GM12878 (cell line): ENCODE data around the gene NPC1. TPM values are rescaled to one million over a fixed set of nuclear protein-coding genes. Genes with fewer than 3 reads are reported as not detected.

Source experiments
- ATAC-seq: fragments of 200-7000 bp; cut with Tn5 transposase; 3 replicates; pipeline ENCODE4 v1.9.1; 2020; ENCODE audit warnings: mild to moderate bottlenecking, moderate library complexity
- Bru-seq: library from RNA; stranded (reverse); fragments of 400-500 nt; gene quantifications from one replicate; lab custom pipeline; 2021; lab: Mats Ljungman, UMichigan
- BruChase-seq, 2 experiments: library from RNA; stranded (reverse); fragments of 400-500 nt; gene quantifications; one replicate each; lab custom pipeline; 2021; lab: Mats Ljungman, UMichigan
- BruUV-seq: library from RNA; stranded (reverse); fragments of 400-500 nt; replicated peaks from 2 replicates; lab custom pipeline; 2021; lab: Mats Ljungman, UMichigan
- CTCF ChIA-PET: fragments of 300-600 bp; sonication (Branson Sonifier 250); formaldehyde crosslinking; extraction: SDS; loops from one replicate; lab custom pipeline; 2021; ENCODE audit warnings: inconsistent platforms; lab: Yijun Ruan, JAX
- POLR2A ChIA-PET: fragments of 350-600 bp; formaldehyde crosslinking; extraction: SDS; loops from one replicate; lab custom pipeline; 2021; ENCODE audit warnings: inconsistent platforms; lab: Charles Lee
- RAD21 ChIA-PET: fragments of 300-600 bp; sonication (Branson Sonifier 250); formaldehyde crosslinking; loops from one replicate; lab custom pipeline; 2023; ENCODE audit warnings: antibody characterized with exemption; ENCODE audit not compliant: unreplicated experiment; lab: Charles Lee
- SMC1A ChIA-PET: fragments of 300-600 bp; sonication (Branson Sonifier 250); formaldehyde crosslinking; loops from one replicate; lab custom pipeline; 2023; ENCODE audit not compliant: unreplicated experiment, uncharacterized antibody; lab: Charles Lee
- DNase-seq: peaks from one replicate; pipeline ENCODE4 v3.0.0-alpha.2; 2011; ENCODE audit warnings: low read depth, low spot score
- FAIRE-seq: peaks from 3 replicates; lab custom pipeline; 2011; peaks lifted over from hg19 to GRCh38; lab: Jason Lieb, UNC
- H2AFZ ChIP-seq: 2 replicates; pipeline ENCODE4 v1.6.0; 2011; ENCODE audit warnings: low read depth, low read length, control low read depth; ENCODE audit not compliant: control insufficient read depth
- H3K27ac ChIP-seq: 2 replicates; pipeline ENCODE4 v1.5.1; 2011; ENCODE audit warnings: control low read depth; ENCODE audit not compliant: control insufficient read depth, insufficient read depth
- H3K27me3 ChIP-seq, 2 experiments: replicated peaks in 1 of 2; 2 replicates each; pipeline versions ENCODE4 v1.6.0 to v1.6.1; 2011; ENCODE audit warnings: low read length in 1 of 2; ENCODE audit not compliant: control insufficient read depth in 2 of 2, insufficient read depth in 2 of 2
- H3K36me3 ChIP-seq, 2 experiments: 2 replicates each; pipeline ENCODE4 v1.5.1; 2011; ENCODE audit warnings: low read length in 1 of 2; ENCODE audit not compliant: control insufficient read depth in 2 of 2, insufficient read depth in 2 of 2
- H3K4me1 ChIP-seq: 2 replicates; pipeline ENCODE4 v1.6.1; 2011; ENCODE audit warnings: mild to moderate bottlenecking, low read length, moderate library complexity, mixed read lengths; ENCODE audit not compliant: control insufficient read depth, insufficient read depth
- H3K4me2 ChIP-seq: 2 replicates; pipeline ENCODE4 v1.6.0; 2011; ENCODE audit warnings: control low read depth; ENCODE audit not compliant: control insufficient read depth, insufficient read depth
- H3K4me3 ChIP-seq: fragments of 200-600 bp; sonication (generic); 2 replicates; pipeline ENCODE4 v1.5.1; 2016
- H3K79me2 ChIP-seq: 2 replicates; pipeline ENCODE4 v1.6.0; 2011; ENCODE audit warnings: low read length; ENCODE audit not compliant: control insufficient read depth, insufficient read depth
- H3K9ac ChIP-seq: 2 replicates; pipeline ENCODE4 v1.8.0; 2011; ENCODE audit warnings: low read length, control low read depth, mixed read lengths; ENCODE audit not compliant: control insufficient read depth, insufficient read depth
- H3K9me3 ChIP-seq: replicated peaks from 3 replicates; pipeline ENCODE4 v1.5.1; 2011; ENCODE audit warnings: mild to moderate bottlenecking, low read length; ENCODE audit not compliant: control insufficient read depth, insufficient read depth
- H4K20me1 ChIP-seq: 2 replicates; pipeline ENCODE4 v1.6.0; 2011; ENCODE audit not compliant: control insufficient read depth, insufficient read depth
- ASH2L ChIP-seq: fragments of 300-600, 200-600 bp; sonication (generic); IDR thresholded peaks from 2 replicates; pipeline ENCODE4 v1.6.1; 2017; ENCODE audit warnings: low read depth, mild to moderate bottlenecking, borderline replicate concordance
- BRCA1 ChIP-seq: IDR thresholded peaks from 2 replicates; pipeline ENCODE4 v1.6.1; 2011; ENCODE audit warnings: low read depth, low read length, improper control_type of control experiment
- CBX3 ChIP-seq: fragments of 200-600 bp; sonication (generic); IDR thresholded peaks from 2 replicates; pipeline ENCODE4 v1.6.1; 2016; ENCODE audit warnings: low read depth, borderline replicate concordance
- CHD4 ChIP-seq: fragments of 200-600 bp; sonication (generic); IDR thresholded peaks from 2 replicates; pipeline ENCODE4 v1.6.1; 2016; ENCODE audit warnings: mild to moderate bottlenecking
- ELK1 ChIP-seq: IDR thresholded peaks from 2 replicates; pipeline ENCODE4 v1.6.1; 2012; ENCODE audit warnings: low read depth, low read length, improper control_type of control experiment
- FOS ChIP-seq: IDR thresholded peaks from 3 replicates; pipeline ENCODE4 v1.6.1; 2011; ENCODE audit warnings: borderline replicate concordance; ENCODE audit not compliant: insufficient read length; ENCODE audit errors: extremely low read depth
- FOXM1 ChIP-seq: IDR thresholded peaks from 2 replicates; pipeline ENCODE4 v1.6.1; 2012; ENCODE audit warnings: low read depth, mild to moderate bottlenecking, inconsistent platforms, low read length, moderate library complexity
- IRF5 ChIP-seq: fragments of 450-650 bp; IDR thresholded peaks from 2 replicates; pipeline ENCODE4 v1.6.1; 2017; ENCODE audit warnings: borderline replicate concordance
- JUND ChIP-seq: IDR thresholded peaks from 2 replicates; pipeline ENCODE4 v1.6.1; 2012; ENCODE audit warnings: low read depth, mild to moderate bottlenecking, low read length, improper control_type of control experiment, moderate library complexity
- KDM1A ChIP-seq: fragments of 200-600 bp; sonication (generic); IDR thresholded peaks from 2 replicates; pipeline ENCODE4 v1.6.1; 2016; ENCODE audit warnings: borderline replicate concordance
- RB1 ChIP-seq: fragments of 450-650 bp; formaldehyde crosslinking; IDR thresholded peaks from 2 replicates; pipeline ENCODE4 v1.6.1; 2017; ENCODE audit warnings: mild to moderate bottlenecking, borderline replicate concordance
- WGBS: methylation state at CpG from one replicate; pipeline ENCODE4 v1.1.6; 2016; ENCODE audit warnings: low lambda C conversion rate; ENCODE audit not compliant: insufficient replicate concordance, insufficient coverage; ENCODE audit errors: missing lambda C conversion rate; 5-methylcytosine and 5-hydroxymethylcytosine counted together
- in situ Hi-C: fragments of 300-500 bp; cut with MboI; formaldehyde crosslinking; loops from 9 replicates; pipeline ENCODE4 v1.14.3; 2018; ENCODE audit warnings: mixed read lengths
- intact Hi-C: fragments of 100-400 bp; cut with micrococcal nuclease; formaldehyde crosslinking; loops from one replicate; pipeline ENCODE4 v1.14.2; 2022; ENCODE audit not compliant: unreplicated experiment
- long read RNA-seq, 2 experiments: library from polyadenylated mRNA; unstranded; transcript quantifications; one replicate each; pipeline ENCODE4 v2.0.0, GENCODE V29; 2019 to 2020
- polyA minus RNA-seq, 3 experiments: library from RNA; depleted of rRNA, polyadenylated mRNA; stranded (reverse); fragments of >200 nt; gene quantifications; 2 replicates each; pipeline ENCODE4 v1.2.3, GENCODE V29; 2011
- polyA plus RNA-seq, 11 experiments: library from polyadenylated mRNA; depleted of rRNA in 4 of 11; unstranded in 6 of 11; stranded (reverse) in 5 of 11; fragments of >200 nt; fragmentation: Nextera tagmentation in 4 of 11; fragmentation: Illumina TruSeq in 1 of 11; extraction: Ambion mirVana in 4 of 11; extraction: Trizol in 1 of 11; gene quantifications; 1 replicate in 1 of 11; 2 replicates in 10 of 11; pipeline versions ENCODE4 v1.2.1 to v1.2.3, GENCODE V29; 2011 to 2016; ENCODE audit warnings: inconsistent platforms in 2 of 11, missing spikeins in 2 of 11, low read depth in 1 of 11
- total RNA-seq, 4 experiments: library from RNA; depleted of rRNA in 3 of 4; stranded (reverse); fragments of >200 nt in 3 of 4; fragmentation: Illumina TruSeq in 1 of 4; extraction: Trizol in 1 of 4; gene quantifications; 2 replicates each; pipeline versions ENCODE4 v1.2.1 to v1.2.3, GENCODE V29; 2013 to 2021

Gene NPC1
- total RNA-seq (2013; cell fraction: nucleolus; rRNA removed) = 177 TPM in 2 replicates
- 18.9 and 24.0 TPM in 2 replicates for total RNA-seq (2014; rRNA removed)
- 19.9 and 21.1 TPM in 2 replicates for total RNA-seq (2014; rRNA removed; fragmentation: Illumina TruSeq; extraction: Trizol)
- 22.9 and 25.5 TPM in 2 replicates for total RNA-seq (2021)
- 8.6 TPM for polyA plus RNA-seq (2011; ENCODE audit: low read depth)
- polyA plus RNA-seq (2011; rRNA removed) = 38.3 and 45.2 TPM in 2 replicates
- polyA plus RNA-seq (2011; cell fraction: cytosol; rRNA removed) = 52.8 and 53.1 TPM in 2 replicates
- polyA plus RNA-seq (2011; cell fraction: nucleus; rRNA removed) = 114 and 152 TPM in 2 replicates
- 12.9 and 20.2 TPM in 2 replicates for polyA plus RNA-seq (2012)
- 17.4 and 21.1 TPM in 2 replicates for polyA plus RNA-seq (2014; fragmentation: Illumina TruSeq; extraction: Trizol)
- 10 to 100 TPM; 10.1 to 11.0 TPM for polyA plus RNA-seq (2014; fragmentation: Nextera tagmentation; extraction: Ambion mirVana)
- 15.8 and 19.0 TPM in 2 replicates for polyA plus RNA-seq (2014; rRNA removed)
- polyA plus RNA-seq (2016; fragmentation: Nextera tagmentation; extraction: Ambion mirVana) = 10 to 100 TPM; 20.6 to 24.4 TPM
- 106 and 135 TPM in 2 replicates for polyA minus RNA-seq (2011; rRNA and poly(A)+ RNA removed)
- 26.2 and 31.5 TPM in 2 replicates for polyA minus RNA-seq (2011; cell fraction: cytosol; rRNA and poly(A)+ RNA removed)
- 98.8 and 143 TPM in 2 replicates for polyA minus RNA-seq (2011; cell fraction: nucleus; rRNA and poly(A)+ RNA removed)
- Bru-seq, nascent RNA = percentile 88 among the genes with signal in this experiment
- percentile 81 among the genes with signal in this experiment for BruChase-seq, experiment 1, labeled RNA remaining after a 6-hour chase
- percentile 84 among the genes with signal in this experiment for BruChase-seq, experiment 2, labeled RNA remaining after a 2-hour chase
- long read RNA-seq, experiment 1, full-length matches to known transcripts = 1 of 8 reads
- long read RNA-seq, experiment 1, partial matches to known transcripts = 2 of 8 reads
- long read RNA-seq, experiment 1, other reads (novel, unspliced or antisense) = 5 of 8 reads
- long read RNA-seq, experiment 2, partial matches to known transcripts = 24 of 50 reads
- long read RNA-seq, experiment 2, other reads (novel, unspliced or antisense) = 26 of 50 reads

- H3K4me1 ChIP-seq = peaks cover 7% of the 10 kb centered on the region; the same call in 1 of the 2 replicates
- H3K9ac ChIP-seq = peak within 1 kb of the TSS; percentile 87
- ChIA-PET POLR2A (interaction anchor here (0.6 to 2.8 kb wide), 10 partner anchors 10 to 1485 kb away, joined by 3 to 33 read pairs (median 4); no protein-coding TSS in a partner anchor), SMC1A (interaction anchor here (0.6 to 3.2 kb wide), 12 partner anchors 10 to 627 kb away, joined by 3 to 28 read pairs (median 5); no protein-coding TSS in a partner anchor), CTCF (interaction anchor here (0.8 to 3.2 kb wide), 21 partner anchors 10 to 162 kb away, joined by 3 to 21 read pairs (median 5); no protein-coding TSS in a partner anchor), RAD21 (interaction anchor here (0.9 to 2.6 kb wide), 7 partner anchors 27 to 117 kb away, joined by 3 to 22 read pairs (median 8); no protein-coding TSS in a partner anchor)
- H3K79me2 ChIP-seq = peaks cover 37% of the 10 kb centered on the region
- H3K27me3 ChIP-seq = no peaks in the 10 kb centered on the region
- ATAC-seq = peak; percentile 95
- H3K27ac ChIP-seq = peak within 1 kb of the TSS; percentile 96
- in situ Hi-C loops (no loop called here), intact Hi-C loops (loop anchor here (2.0 to 5.0 kb wide), 3 partner anchors 32 to 82 kb away; no protein-coding TSS in a partner anchor)
- TSS peak; percentile 78 for BruUV-seq
- H3K4me3 ChIP-seq = peak within 1 kb of the TSS; percentile 91
- FAIRE-seq = no peak
- under 1% methylated on average over 82 of the region's 95 CpGs for WGBS
- peak within 1 kb of the TSS; percentile 95 for H2AFZ ChIP-seq
- H4K20me1 ChIP-seq = no peaks in the 10 kb centered on the region
- peak; percentile 67 for DNase-seq
- H3K4me2 ChIP-seq = peak within 1 kb of the TSS; percentile 94
- H3K9me3 ChIP-seq = no peaks in the 10 kb centered on the region
- H3K36me3 ChIP-seq = no peaks in the 10 kb centered on the region
- TF ChIP-seq KDM1A (no peak), ASH2L (no peak), RB1 (peak; percentile 67), IRF5 (no peak), CHD4 (no peak), JUND (0 out of 2 replicates have a peak, but pooled peaks have one; percentile 18), ELK1 (peak; percentile 58; the same call in 1 of the 2 replicates), FOS (no peak), BRCA1 (no peak), CBX3 (no peak), FOXM1 (no peak)
Observed at GRCh38 chr18:23586249-23587196, at the start of gene NPC1. Gene NPC1, minus strand, starts transcription at chr18:23586506. Its CDS starts 163 bp downstream, at chr18:23586343.
